GM21423 (cell line): Measurements from ENCODE around the gene PHF24.
"Not testable (repeated sequence)": the region's sequence is repeated elsewhere in the genome, so short reads cannot be mapped to it uniquely, and the experiment has no call there.

ENCODE experiments used
- ATAC-seq: cut with Tn5 transposase; IDR thresholded peaks from one replicate; pipeline ENCODE4 v1.9.1; 2021; ENCODE audit warnings: mild to moderate bottlenecking, moderate library complexity; ENCODE audit not compliant: unreplicated experiment

PHF24 gene

DNA sequence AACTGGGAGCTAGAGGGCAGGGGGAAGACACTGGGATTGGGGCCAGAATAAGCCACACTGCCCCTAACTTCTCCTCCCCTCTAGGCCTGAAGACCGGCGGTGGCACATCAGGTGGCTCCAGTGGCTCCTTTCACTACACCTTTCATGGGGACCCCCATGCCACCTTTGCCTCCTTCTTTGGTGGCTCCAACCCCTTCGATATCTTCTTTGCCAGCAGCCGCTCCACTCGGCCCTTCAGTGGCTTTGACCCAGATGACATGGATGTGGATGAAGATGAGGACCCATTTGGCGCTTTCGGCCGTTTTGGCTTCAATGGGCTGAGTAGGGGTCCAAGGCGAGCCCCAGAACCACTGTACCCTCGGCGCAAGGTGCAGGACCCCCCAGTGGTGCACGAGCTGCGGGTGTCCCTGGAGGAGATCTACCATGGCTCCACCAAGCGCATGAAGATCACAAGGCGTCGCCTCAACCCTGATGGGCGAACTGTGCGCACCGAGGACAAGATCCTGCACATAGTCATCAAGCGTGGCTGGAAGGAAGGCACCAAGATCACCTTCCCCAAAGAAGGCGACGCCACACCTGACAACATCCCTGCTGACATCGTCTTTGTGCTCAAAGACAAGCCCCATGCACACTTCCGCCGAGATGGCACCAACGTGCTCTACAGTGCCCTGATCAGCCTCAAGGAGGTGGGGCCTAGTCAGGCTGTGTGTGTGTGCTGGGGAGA, 38.3 kb downstream of the PHF24 start:
- no peak for ATAC-seq

DNA sequence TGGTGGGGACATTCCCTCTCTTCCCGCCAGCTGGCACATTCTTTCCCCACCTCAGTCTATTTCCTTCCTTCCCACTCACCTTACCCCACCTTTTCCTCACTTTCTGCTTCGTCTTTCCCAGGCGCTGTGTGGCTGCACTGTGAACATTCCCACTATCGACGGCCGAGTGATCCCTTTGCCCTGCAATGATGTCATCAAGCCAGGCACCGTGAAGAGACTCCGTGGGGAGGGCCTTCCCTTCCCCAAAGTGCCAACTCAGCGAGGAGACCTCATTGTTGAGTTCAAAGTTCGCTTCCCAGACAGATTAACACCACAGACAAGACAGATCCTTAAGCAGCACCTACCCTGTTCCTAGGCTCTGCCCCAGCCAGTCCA, 38.8 kb downstream of the PHF24 start:
- no peak for ATAC-seq

DNA sequence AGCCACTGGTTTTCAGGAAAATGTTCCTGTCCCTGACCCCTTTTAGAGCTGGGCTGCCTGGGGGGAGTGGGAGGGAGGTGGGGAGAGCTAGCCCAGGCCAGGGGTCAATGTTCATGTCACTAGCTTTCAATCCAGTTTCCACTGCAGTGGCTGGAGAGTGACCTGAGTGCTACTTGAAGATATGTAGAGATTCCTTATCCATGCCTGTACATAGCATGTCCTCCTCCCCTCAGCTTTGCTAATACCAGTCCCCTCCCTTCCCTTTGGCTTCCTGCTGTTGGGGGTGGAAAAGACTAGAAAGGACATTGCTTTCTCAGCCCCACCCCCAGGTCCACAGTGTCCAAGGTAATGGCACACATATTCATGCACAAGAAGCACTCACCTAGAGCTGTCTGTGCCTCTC, 39.3 kb downstream of the PHF24 start:
- ATAC-seq, result no peak

DNA sequence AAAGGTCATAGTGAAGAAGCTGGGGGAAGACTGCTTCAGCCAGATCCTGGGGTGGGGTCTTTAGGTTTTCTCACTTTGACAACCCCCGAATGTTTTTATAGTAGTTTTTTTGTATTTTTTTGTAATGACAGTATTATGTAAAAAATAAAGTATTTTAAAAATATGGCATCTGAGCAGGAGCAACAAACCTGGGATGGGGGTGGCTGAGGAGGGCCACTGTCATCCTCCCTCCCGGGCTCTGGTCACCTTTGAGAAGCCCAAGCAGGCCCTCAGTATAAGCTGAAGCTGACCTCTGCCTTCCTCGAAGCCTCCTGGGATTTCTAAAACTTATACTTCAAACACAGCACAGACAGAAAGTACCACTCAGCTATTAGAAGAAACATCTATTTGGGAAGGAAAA, 40.2 kb downstream of the PHF24 start:
- no peak for ATAC-seq

DNA sequence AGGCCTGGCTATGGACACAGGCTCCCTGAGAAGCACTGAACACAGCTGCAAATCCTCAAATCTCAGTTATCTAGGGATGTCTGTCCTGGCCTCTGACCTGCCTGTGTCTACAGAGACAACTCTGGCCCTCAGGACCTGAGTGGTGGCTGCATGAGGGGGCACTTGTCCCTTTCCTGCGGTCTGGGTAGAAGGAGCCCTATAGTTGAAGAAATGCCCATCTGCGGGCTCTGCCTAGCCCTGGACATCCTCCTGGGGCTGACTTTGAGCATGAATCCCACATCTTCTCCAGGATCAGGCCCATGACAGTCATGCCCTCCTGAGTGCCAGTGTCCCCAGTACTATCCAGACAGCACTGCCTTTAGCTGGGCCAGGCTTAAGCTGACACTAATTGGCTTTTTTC, 41.5 kb downstream of the PHF24 start:
- ATAC-seq, result no peak

DNA sequence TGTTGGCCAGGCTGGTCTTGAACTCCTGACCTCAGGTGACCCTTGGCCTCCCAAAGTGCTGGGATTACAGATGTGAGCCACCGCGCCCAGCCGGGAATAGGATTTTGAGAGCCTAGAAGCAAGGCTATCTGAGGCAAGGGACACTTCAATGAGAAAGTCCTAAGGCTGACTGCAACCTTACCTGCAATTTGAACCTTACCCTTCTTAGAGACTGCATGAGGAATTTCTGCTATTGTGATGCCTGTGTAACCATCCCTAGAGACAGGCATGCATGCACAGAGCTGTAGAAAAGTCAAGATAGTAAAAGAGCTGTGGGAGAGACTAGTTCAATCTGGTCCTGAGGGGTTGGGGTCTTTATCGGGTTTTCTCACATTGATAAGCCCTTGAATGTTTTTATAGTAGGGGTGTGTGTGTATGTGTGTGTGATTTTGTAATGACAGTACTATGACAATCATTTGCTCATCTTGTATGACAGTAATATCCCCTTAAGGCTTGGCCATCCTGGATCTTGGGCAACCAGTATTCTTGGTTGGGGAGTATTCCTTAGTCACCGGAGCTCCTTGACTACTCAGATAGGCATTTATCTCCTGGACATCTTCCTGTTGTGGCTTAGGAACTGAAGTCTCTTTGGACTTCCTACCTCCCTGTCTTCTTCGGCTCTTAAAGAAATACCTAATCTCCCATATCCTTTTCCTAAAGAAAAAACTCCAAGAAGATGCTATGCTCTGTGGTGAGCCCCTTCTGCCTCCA, 42.6 kb downstream of the PHF24 start:
- ATAC-seq, result no peak

DNA sequence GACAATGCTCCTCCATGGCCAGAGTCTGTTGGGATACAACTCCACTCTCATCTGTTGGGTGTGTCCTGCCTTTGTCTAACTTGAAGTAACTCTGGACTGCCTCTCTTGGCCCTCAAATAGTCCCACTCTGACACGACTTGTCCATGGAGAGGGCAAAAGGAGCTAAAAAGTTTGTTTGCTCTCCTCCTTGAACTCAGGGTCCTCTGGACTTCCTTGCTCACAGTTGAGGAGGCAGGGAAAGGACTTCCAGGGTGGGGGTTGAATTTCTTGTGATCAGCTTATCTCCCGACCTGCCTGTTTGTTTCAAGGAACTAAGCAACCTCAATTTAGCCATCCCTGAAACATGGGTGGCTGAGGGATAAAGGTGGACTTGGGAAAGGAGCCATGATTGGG, 43.2 kb downstream of the PHF24 start:
- ATAC-seq, result no peak

DNA sequence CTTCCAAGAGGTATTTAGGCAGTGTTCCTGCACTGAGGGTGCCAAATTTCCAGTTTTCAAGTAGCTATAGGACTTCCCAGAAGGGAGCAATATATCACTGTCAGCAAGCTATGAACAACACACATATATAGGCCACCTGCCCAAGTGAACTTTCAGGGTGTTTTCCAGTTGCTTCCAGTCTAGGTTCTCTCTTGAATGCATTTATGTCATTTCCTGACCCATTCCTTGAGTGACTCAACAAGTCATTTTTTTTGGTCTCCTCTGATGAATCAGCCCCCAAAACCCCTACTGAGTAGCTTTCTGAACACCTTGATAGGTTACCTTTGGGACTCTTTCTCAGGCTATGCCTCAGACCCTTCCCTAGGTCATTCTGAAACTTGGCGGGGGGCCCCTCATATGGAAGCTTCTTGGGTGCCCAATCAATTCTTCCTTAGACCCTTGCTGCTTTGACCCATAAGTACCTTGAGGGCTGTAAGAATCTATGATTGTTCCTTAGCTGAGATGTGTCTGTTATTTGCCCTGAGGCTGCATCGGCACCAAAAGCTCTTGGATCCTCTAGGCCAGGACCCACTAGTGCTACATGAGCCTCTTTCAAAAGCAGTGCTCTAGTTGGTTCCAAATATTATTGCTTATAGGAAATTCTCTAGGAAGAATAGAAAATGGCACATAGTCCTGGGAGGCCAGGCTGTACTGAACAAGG, 43.9 kb downstream of the PHF24 start:
- no peak for ATAC-seq

DNA sequence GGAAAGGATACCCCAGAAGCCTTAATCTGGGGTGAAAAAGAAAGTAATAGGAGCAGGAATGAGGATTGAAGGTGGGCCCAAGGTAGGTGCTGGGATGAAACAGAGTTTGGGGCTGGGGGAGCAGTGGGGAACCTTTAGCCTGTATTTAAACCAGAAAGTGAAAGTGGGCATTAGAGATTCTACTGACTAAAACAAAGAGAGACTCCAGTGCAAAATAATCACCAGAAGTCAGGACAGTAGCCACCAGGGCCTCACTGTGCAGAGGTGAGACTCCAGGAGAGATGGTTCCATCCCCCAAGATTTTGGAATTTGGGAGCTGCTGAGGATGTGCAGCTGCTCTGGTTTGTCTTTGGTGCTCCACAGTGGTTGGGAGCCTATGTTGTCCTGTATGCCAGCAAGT, 44.5 kb downstream of the PHF24 start:
- no peak for ATAC-seq

DNA sequence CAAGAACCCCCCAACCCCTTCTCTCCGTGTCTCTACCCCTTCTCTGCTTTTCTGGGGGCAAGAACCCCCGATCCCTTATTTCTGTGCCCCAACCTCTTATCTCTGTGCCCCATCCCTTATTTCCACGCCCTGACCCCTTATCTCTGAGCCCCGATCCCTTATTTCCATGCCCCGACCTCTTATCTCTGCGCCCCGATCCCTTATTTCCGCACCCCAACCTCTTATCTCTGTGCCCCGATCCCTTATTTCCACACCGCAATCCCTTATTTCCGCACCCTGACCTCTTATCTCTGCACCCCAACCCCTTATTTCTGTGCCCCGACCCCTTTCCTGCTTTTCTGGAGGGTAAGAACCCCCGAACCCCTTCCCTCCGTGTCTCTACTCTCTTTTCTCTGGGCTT, 46.2 kb downstream of the PHF24 start:
- ATAC-seq, result not testable (repeated sequence)

DNA sequence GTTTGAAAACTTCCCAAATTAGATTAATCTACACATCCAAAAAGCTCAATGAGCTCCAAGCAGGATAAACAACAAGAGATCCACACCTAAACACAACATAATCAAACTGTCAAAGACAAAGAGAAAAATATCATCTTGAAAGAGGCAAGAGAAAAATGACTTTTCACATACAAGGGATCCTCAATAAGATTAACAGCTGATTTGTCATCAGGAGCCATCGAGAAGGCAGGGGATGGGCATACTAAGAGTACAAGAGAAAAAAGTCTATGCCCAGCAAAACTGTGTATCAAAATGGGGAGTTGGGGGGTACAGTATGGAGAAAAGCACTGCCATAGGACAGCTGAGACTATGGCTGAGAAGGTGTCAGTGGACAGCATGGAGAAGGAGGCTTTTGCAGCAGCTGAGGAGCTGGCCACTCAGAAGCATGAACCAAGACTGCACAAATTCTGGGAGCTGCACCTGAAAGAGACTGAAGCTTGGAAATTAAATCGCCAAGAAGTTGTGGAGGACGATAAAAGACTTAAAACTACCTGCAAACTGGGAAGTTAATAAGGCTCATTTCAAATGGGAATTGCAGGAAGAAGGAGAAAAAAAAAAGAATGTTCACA, 52.4 kb downstream of the PHF24 start:
- no peak for ATAC-seq

DNA sequence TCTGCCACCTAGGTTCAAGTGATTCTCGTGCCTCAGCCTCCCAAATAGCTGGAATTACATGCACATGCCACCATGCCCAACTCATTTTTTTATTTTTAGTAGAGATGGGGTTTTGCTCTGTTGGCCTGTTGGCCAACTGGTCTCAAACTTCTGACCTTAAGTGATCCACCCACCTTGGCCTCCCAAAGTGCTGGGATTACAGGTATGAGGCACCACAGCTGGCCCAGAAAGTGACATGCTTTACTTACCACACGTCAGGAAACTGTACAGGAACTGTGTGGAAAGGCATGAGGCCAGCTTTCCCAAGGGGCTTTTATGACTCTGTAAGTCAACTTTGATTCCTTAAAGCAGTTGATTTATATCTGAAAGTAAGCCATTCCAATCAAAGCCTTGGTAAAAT, 56.4 kb downstream of the PHF24 start:
- no peak for ATAC-seq

DNA sequence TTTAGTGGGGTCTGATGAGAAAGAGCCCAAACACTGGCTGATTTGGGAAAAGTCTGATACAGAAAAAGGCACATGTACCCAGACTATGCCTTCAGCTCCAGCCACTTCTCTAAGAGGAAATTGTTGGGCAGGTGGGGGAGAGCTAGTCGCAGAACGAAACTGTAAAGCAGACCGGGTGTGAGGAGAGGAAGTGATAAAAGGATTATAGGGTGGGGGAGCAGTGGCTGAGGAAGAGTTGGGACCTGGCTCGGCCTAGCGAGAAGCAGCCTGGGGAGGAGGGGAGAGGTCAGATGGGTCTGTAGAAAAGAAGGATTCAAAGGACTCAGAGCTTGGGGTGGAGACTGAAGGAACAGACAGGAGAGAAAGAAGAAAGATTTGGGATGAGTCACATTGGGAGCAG, 65.4 kb downstream of the PHF24 start:
- not testable (repeated sequence) for ATAC-seq

DNA sequence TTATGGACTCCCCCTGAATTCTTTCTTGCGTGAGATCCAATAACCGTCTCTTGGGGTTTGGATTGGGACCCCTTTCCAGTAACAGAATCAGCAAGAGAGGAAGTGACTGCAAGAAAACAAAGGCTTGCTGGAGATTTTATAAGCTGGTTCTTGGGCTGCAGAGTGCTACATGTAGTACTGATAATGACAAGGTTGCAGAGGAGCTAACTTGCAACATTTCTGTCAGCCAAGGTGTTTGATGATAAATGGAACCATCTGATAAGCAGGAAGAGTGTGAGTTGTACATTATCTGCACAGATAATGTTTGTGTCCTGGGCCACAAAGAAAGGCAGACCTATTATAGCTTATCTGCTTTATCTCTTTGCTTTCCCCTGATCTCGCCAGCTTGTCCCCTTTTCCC, 68.6 kb downstream of the PHF24 start:
- ATAC-seq, result no peak

DNA sequence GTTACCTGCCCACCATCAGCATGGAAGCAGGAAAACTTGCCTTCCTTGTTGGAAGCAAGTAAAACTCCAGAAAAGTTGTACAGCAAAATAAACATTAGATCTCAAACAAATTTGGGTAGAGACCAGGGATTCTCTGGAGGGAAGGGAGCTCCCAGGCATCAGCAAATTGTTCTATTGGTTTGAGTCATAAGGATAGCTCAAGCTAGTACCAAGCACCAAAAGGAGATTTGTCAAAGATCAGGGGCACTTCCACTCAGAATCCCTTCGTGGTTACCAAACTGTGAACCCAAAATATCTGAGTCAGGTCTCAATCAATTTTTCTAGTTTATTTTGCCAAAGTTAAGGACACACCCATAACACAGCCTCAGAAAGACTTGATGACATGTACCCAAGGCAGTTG, 69.3 kb downstream of the PHF24 start:
- ATAC-seq, result no peak

DNA sequence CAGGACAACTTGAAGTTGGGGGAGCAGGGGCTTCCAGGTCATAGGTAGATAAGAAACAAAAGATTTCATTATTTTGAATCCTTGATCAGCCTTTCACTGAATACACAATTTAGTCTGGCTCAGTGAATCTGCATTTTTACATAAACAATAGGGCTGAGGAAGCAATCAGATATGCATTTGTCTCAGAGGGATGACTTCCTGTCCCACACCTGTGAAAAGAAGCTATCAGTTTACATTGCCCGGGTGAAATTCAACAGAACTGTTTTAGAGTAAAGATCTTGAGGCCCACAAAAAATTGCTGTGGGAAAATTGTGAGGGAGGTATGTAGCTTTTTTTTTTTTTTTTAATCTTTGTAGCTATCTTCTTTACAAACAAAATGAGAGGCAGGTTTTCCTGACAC, 69.8 kb downstream of the PHF24 start:
- no peak for ATAC-seq

DNA sequence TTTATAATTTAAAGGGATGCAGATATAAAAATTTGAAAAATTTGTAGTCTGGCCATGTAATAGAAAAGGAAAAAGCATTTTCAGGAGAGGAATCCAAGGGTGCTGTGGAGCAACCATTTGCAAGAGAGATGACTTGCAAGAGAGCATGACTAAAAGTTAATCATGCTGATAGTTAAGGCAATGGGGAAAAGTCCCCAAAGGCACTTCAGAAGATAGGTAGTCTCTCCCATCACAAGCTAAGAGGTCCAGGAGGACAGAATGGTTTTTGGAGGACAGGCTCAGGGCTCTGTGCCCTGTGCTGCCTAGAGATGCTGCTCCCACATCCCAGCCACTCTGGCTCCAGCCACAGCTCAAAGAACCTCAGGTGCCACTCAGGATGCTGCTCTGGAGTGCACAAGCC, 70.3 kb downstream of the PHF24 start:
- no peak for ATAC-seq

DNA sequence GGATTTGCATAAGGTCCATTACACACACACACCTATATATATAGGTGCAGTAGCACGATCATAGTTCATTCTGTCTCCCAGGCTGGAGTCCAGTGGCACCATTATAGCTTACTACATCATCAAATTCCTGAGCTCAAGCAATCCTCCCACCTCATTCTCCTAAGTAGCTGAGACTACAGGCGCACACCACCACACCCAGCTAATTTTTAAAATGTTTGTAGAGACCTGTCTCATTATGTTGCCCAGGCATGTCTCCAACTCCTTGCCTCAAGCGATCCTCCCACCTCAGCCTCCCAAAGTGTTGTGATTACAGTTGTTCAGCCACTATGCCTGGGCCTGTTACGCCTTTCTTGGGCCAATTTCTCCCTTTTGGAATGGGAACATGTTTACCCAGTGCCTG, 71.2 kb downstream of the PHF24 start:
- ATAC-seq, result no peak

DNA sequence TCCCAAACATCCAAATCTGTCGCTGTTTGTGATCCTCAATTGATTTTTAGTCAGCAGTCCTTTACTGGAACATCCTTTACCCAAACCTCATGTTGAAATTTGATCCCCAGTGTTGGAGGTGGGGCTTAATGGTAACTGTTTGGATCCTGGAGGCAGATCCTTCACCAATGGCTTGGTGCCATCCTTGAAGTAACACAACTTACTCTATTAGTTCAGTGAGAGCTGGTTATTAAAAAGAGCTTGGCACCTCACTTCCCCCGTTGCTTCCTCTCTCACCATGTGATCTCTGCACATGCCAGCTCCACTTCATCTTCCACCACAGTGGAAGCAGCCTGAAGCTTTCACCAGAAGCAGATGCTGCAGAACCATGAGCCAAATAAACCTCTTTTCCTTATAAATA, 71.8 kb downstream of the PHF24 start:
- no peak for ATAC-seq
